ENCODE measurements around the gene CITED4. TPM values are rescaled to one million over a fixed set of nuclear protein-coding genes. Genes with fewer than 3 reads are reported as not detected.

CITED4 gene
- total RNA-seq, 1 donor from 2014 or later: 4.2 TPM

DNA sequence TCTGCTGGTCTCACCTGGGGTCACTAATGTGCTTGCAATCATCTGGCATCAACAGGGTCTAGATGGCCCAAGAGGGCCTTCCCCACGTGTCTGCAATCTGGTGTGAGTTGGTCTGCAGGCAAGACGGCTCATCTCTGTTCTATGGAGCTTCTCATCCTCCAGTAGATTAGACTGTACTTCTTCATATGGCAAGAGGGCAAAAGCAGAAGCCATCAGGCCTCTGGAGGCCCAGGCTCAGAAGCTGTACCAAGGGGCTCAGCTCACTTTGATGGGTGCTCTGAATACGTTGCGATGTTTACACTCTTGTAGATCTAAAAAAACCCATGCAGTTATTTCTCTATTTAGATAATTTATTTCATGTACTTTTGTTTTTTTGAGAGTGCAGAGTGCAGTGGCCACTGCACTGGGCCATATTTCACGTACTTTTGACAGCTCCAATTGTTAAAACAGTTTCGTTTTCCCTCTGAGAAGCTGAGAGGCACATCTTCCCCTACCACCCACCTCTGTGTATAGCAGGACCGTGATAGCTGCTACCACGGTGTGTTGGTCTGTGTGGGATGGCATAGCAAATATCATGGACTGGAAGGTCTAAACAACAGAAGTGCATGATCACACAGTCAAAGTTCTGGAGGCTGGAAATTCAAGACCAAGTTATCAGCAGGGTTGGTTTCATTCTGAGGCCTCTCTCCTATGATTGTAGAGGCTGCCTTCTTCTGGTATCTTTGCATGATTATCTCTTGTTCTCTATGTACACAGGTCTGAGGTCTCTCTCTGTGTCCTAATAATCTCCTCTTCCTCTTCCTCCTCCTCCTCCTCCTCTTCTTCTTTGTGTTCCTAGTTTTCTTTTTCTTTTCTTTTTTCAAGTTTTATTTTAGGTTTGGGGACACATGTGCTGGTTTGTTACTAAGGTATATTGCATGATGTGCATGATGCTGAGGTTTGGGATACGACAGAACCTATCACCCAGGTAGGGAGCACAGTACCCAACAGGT is 17.0 kb downstream of the CITED4 start:
- Mint-ChIP-seq H3K4me3 (ENCODE audit: low read depth) (no peak overlapping the region), H3K27ac (peak overlapping the region; percentile 21), H3K4me1 (ENCODE audit: low read depth) (peaks cover 33% of the 10 kb centered on the region), H3K36me3 (ENCODE audit: low read depth) (peaks cover 3% of the 10 kb centered on the region), H3K9me3 (peaks cover 5% of the 10 kb centered on the region), H3K27me3 (ENCODE audit: low read depth) (peaks cover 5% of the 10 kb centered on the region)
- DNase-seq (ENCODE audit: low spot score): no peak
- intact Hi-C loops (cut with micrococcal nuclease): no loop called here

DNA sequence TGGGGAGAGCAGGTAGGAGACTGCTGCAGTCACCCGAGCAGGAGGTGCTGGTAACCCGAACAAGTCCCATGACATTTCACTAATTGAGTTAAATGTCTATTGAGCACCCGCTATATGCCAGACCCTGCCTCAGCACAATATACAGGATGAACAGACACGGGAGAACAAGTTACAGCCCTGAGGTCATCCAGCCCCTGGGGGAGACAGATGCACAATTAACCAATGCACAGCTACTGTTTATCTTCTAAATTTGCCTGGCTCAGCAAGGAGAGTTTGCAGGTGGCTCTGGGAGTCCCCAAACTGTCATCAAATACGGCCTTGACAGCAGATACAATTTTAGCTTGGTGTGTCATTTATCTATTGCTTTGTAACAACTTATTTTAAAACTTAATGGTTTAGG is 18.1 kb downstream of the CITED4 start:
- Mint-ChIP-seq H3K4me3 (ENCODE audit: low read depth) (no peak overlapping the region), H3K4me1 (ENCODE audit: low read depth) (peaks cover 31% of the 10 kb centered on the region), H3K9me3 (peaks cover 5% of the 10 kb centered on the region), H3K36me3 (ENCODE audit: low read depth) (peaks cover 3% of the 10 kb centered on the region), H3K27me3 (ENCODE audit: low read depth) (peaks cover 5% of the 10 kb centered on the region), H3K27ac (no peak overlapping the region)
- DNase-seq (ENCODE audit: low spot score): no peak
- intact Hi-C loops (cut with micrococcal nuclease): no loop called here

DNA sequence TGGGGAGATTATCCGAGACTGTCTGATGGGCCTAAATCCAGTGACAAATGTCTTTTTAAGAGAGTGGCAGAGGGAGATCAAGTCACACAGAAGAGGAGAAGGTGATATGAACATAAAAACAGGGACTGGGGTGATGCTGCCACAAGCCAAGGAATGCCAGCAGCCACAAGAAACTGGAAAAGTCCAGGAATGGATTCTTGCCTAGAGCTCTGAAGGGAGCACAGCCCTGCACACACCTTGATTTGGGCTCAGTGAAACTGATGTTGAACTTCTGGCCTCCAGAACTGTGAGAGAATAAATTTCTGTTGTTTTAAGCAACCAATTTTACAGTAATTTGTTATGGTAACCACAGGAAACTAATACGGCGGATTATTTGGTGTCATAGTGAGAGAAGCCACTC is 19.5 kb downstream of the CITED4 start:
- H3K36me3 Mint-ChIP-seq (ENCODE audit: low read depth): peaks cover 3% of the 10 kb centered on the region
- H3K9me3 Mint-ChIP-seq: peaks cover 5% of the 10 kb centered on the region
- no peak for DNase-seq (ENCODE audit: low spot score)
- H3K4me3 Mint-ChIP-seq (ENCODE audit: low read depth): no peak overlapping the region
- no peak overlapping the region for H3K27ac Mint-ChIP-seq
- intact Hi-C loops (cut with micrococcal nuclease): no loop called here
- H3K4me1 Mint-ChIP-seq (ENCODE audit: low read depth): peaks cover 31% of the 10 kb centered on the region
- peaks cover 5% of the 10 kb centered on the region for H3K27me3 Mint-ChIP-seq (ENCODE audit: low read depth)

DNA sequence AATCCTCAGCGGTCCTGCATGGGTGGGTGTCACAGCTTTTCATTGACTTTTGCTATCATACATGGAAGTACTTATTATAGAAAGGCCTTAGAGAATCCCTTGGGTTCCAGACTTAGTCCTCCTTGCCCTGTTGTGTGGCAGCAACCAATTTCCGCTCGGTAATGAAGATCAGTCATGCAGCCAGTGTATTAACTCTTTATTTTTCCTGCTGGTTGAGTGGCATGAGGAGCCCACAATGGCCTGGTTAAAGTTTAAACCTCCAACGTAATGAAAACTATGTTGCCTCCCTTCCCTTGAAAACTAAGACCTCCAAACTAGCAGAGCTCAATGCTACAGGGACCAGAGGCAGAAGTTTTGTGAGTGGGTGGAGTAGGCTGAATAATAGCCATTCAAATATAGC is 20.0 kb downstream of the CITED4 start:
- Mint-ChIP-seq H3K27ac (no peak overlapping the region), H3K27me3 (ENCODE audit: low read depth) (peaks cover 5% of the 10 kb centered on the region), H3K4me1 (ENCODE audit: low read depth) (peaks cover 30% of the 10 kb centered on the region), H3K4me3 (ENCODE audit: low read depth) (no peak overlapping the region), H3K9me3 (peaks cover 5% of the 10 kb centered on the region), H3K36me3 (ENCODE audit: low read depth) (peaks cover 3% of the 10 kb centered on the region)
- DNase-seq (ENCODE audit: low spot score): no peak
- intact Hi-C loops (cut with micrococcal nuclease): no loop called here

DNA sequence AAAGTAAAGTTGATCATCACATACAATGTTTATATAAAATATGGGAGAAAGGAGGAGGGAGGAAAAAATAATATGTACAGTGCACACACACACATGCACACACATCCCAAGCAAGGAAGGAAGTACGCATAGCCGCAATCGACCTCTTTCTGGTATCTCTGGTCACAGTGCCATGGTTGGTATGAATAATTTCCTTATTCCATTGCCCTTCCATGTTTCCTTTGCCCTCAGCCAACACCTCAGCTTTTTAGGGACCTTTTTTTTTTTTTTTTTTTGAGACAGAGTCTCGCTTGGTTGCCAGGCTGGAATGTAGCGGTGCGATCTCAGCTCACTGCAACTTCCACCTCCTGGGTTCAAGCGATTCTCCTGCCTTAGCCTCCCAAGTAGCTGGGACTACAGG is 20.6 kb downstream of the CITED4 start:
- no peak overlapping the region for H3K27ac Mint-ChIP-seq
- H3K9me3 Mint-ChIP-seq: peaks cover 5% of the 10 kb centered on the region
- no peak overlapping the region for H3K4me3 Mint-ChIP-seq (ENCODE audit: low read depth)
- intact Hi-C loops (cut with micrococcal nuclease): no loop called here
- peaks cover 5% of the 10 kb centered on the region for H3K27me3 Mint-ChIP-seq (ENCODE audit: low read depth)
- H3K36me3 Mint-ChIP-seq (ENCODE audit: low read depth): peaks cover 3% of the 10 kb centered on the region
- no peak for DNase-seq (ENCODE audit: low spot score)
- peaks cover 27% of the 10 kb centered on the region for H3K4me1 Mint-ChIP-seq (ENCODE audit: low read depth)

DNA sequence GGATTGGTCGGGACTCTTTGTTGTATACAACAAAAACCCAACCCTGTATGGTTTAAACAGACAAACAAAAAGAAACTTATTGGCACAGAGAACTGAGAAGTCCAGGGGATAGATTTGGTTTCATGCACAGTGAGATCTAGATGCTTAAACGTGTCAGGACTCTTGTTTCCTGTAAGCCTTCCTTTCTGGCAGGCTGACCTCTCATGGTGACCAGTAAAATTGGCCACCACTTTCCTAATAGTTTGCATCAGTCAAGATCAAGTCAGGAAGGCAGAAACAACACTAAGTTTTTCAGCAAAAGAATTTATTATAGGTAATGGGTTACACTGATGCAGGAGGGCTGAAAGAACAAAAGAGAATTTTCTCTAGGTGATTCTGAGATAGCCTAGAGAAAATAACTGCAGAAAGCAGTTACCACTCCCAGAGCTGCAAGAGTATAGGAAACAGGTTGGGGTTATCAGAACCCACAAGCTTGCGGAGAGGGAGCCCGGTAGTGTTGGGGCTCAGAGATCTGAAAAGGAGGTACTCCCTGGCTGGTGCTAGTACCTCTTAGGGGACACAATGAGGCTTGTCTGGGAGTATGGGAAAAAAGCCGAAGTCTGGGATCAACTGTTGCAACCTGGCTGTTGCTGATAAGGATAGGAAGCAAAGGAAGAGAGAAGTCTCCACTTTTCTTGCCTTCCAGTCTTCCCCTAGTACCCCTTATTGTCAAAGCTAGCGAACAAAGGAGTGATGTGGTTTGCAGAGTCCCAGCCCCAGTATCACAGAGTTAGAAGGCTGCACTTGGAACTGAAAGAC is 21.4 kb downstream of the CITED4 start:
- no peak overlapping the region for H3K4me3 Mint-ChIP-seq (ENCODE audit: low read depth)
- H3K9me3 Mint-ChIP-seq: peaks cover 5% of the 10 kb centered on the region
- peak overlapping the region; percentile 18 for H3K27ac Mint-ChIP-seq
- no peak for DNase-seq (ENCODE audit: low spot score)
- intact Hi-C loops (cut with micrococcal nuclease): no loop called here
- H3K4me1 Mint-ChIP-seq (ENCODE audit: low read depth): peaks cover 27% of the 10 kb centered on the region
- H3K27me3 Mint-ChIP-seq (ENCODE audit: low read depth): peaks cover 5% of the 10 kb centered on the region
- peaks cover 3% of the 10 kb centered on the region for H3K36me3 Mint-ChIP-seq (ENCODE audit: low read depth)

DNA sequence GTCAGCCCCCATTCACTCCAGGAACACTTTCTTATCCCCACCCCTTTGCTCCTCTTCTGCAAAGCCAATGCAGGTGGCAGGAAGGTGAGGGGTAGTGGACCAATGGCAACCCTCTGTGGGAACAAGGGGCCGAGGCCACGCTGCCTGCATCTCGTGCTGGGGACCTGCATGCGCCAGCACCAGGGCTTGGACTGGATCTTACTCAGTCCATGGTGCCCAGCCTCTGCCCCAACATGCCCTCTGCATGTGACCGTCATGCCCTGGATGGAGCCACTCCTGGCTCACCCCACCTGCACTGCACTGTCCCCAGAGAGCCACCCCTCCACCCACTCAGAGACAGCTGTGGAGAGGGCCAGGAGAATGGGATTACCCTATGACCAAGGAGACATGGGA is 22.2 kb downstream of the CITED4 start:
- intact Hi-C loops (cut with micrococcal nuclease): no loop called here
- no peak for DNase-seq (ENCODE audit: low spot score)
- peaks cover 20% of the 10 kb centered on the region for H3K4me1 Mint-ChIP-seq (ENCODE audit: low read depth)
- H3K27ac Mint-ChIP-seq: no peak overlapping the region
- H3K9me3 Mint-ChIP-seq: peaks cover 5% of the 10 kb centered on the region
- peaks cover 3% of the 10 kb centered on the region for H3K36me3 Mint-ChIP-seq (ENCODE audit: low read depth)
- peaks cover 5% of the 10 kb centered on the region for H3K27me3 Mint-ChIP-seq (ENCODE audit: low read depth)
- H3K4me3 Mint-ChIP-seq (ENCODE audit: low read depth): no peak overlapping the region

DNA sequence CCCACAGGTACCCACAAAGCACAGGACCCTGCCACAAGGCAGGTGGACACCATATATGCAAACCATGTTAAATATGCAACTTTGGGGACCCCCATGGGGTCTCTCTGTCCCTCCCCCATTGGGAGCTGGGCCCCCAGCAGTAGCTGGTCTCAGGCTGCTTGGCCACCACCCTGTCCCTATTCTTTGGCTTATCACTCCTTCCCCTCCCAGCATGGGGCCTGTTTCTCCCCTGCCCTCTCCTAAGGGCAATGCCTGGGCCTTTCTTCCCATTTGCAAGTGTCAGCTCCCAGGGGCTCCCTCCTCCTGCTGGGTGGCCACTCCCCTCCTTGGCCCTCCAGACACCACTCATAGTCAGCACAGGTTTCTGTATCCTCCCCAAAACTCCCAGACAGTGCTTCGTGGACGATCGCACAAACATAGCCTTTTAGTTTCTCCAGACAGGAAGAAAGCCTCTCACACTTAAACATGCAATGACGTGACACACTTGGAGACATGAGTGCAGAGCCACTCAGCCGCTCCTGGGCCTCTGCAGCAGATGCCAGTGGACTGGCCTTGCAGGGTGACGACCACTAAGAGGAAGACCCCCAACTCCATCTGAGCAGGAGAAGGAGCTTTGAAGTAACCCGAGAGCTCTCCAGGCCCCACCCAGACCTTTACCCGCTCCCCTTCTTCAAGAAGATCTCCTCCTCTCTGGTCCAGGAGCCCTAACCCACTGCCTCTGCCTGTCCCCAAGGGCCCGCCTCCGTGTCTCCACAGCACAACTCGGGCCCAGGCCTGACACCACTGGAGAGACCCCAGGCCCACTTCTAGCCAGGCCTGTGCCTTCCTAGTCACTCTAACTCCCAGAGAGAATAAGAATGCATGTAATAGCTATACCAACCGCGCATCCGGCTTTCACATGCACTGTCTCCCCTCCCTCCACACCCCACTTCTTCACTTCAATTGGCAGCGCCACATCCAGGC is 22.9 kb downstream of the CITED4 start:
- H3K27ac Mint-ChIP-seq: no peak overlapping the region
- peaks cover 5% of the 10 kb centered on the region for H3K27me3 Mint-ChIP-seq (ENCODE audit: low read depth)
- H3K4me1 Mint-ChIP-seq (ENCODE audit: low read depth): peaks cover 17% of the 10 kb centered on the region
- no peak for DNase-seq (ENCODE audit: low spot score)
- no peak overlapping the region for H3K4me3 Mint-ChIP-seq (ENCODE audit: low read depth)
- peaks cover 5% of the 10 kb centered on the region for H3K9me3 Mint-ChIP-seq
- peaks cover 3% of the 10 kb centered on the region for H3K36me3 Mint-ChIP-seq (ENCODE audit: low read depth)
- intact Hi-C loops (cut with micrococcal nuclease): no loop called here

DNA sequence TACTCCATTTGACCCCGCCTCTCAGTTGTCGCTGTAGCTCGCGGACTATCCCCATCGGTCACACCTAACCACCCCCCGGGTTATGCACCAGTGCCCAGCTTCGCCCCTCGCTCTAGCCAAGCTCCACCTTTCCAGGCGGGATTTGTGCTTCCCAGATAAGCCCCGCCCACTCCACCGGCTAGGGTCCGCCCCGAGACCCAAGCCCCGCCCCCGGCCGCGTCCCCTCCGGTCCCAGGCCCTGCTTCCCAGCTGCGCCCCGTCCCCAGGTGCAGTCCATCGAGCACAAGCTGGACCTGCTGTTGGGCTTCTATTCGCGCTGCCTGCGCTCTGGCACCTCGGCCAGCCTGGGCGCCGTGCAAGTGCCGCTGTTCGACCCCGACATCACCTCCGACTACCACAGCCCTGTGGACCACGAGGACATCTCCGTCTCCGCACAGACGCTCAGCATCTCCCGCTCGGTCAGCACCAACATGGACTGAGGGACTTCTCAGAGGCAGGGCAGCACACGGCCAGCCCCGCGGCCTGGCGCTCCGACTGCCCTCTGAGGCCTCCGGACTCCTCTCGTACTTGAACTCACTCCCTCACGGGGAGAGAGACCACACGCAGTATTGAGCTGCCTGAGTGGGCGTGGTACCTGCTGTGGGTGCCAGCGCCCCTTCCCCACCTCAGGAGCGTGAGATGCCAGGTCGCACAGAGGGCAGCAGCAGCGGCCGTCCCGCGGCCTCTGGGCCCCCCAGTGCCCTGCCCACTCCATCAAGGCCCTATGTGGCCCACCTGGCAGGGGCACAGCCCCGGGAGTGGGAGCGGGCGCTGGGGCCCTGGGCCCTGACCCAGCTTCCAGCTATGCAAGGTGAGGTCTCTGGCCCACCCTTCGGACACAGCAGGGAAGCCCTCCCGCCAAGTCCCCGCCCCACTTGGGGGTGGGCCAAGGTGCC is 23.9 kb downstream of the CITED4 start:
- Mint-ChIP-seq H3K36me3 (ENCODE audit: low read depth) (peaks cover 3% of the 10 kb centered on the region), H3K9me3 (peaks cover 5% of the 10 kb centered on the region), H3K4me1 (ENCODE audit: low read depth) (peaks cover 17% of the 10 kb centered on the region), H3K27me3 (ENCODE audit: low read depth) (peaks cover 5% of the 10 kb centered on the region), H3K27ac (no peak overlapping the region), H3K4me3 (ENCODE audit: low read depth) (no peak overlapping the region)
- no peak for DNase-seq (ENCODE audit: low spot score)
- intact Hi-C loops (cut with micrococcal nuclease): no loop called here

DNA sequence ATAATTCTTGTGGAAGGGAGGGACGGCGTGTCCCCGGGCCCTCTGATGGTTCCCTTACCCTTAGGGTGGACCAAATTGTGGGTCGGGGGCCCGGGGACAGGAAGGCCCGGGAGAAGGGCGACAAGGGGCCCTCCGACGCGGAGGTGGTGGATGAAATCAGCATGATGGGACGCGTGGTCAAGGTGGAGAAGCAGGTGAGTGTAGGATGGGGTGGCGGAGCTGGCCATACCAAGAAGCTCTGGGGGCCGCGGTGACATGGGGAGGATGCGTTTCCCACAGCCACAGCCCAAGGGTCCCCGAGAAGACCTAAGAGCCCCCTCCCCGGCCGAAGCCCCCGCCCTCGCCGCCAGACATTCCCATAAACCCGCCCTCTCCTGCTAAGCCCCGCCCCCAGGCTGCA is 24.6 kb downstream of the CITED4 start:
- no peak for DNase-seq (ENCODE audit: low spot score)

DNA sequence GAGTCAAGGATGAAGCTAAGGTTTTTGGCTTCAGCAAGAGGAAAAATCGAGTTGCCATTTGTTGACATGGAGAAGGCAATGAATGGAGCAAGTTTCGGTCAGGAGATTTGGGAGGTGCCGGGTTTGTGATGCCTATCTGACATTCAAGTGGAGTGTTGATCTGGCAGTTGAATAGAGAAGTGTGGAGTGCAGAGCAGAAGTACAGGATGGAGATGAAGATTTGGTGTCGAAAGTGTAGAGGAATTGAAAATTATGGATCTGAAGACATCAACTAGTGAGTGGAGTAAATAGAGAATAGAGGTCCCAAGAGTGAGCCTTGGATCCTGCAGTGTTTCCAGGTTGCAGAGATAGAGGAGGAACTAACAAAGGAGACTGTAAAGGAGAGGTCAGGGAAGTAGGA is 25.9 kb downstream of the CITED4 start:
- H3K4me3 Mint-ChIP-seq (ENCODE audit: low read depth): no peak overlapping the region
- no peak for DNase-seq (ENCODE audit: low spot score)
- no peaks in the 10 kb centered on the region for H3K9me3 Mint-ChIP-seq
- H3K4me1 Mint-ChIP-seq (ENCODE audit: low read depth): peaks cover 13% of the 10 kb centered on the region
- intact Hi-C loops (cut with micrococcal nuclease): no loop called here
- no peaks in the 10 kb centered on the region for H3K27me3 Mint-ChIP-seq (ENCODE audit: low read depth)
- H3K36me3 Mint-ChIP-seq (ENCODE audit: low read depth): no peaks in the 10 kb centered on the region
- no peak overlapping the region for H3K27ac Mint-ChIP-seq

More for the DNA sequence above, 24.6 kb downstream of the CITED4 start:
- peaks cover 3% of the 10 kb centered on the region for H3K36me3 Mint-ChIP-seq (ENCODE audit: low read depth)
- H3K9me3 Mint-ChIP-seq: peaks cover 4% of the 10 kb centered on the region
- intact Hi-C loops (cut with micrococcal nuclease): no loop called here
- no peak overlapping the region for H3K4me3 Mint-ChIP-seq (ENCODE audit: low read depth)
- H3K4me1 Mint-ChIP-seq (ENCODE audit: low read depth): peaks cover 17% of the 10 kb centered on the region
- H3K27me3 Mint-ChIP-seq (ENCODE audit: low read depth): peaks cover 5% of the 10 kb centered on the region
- no peak overlapping the region for H3K27ac Mint-ChIP-seq
